ENCODE measurements around the gene UBE2O.

The UBE2O gene

GRCh38 chr17:76487451-76488192, 34.7 kb upstream of the UBE2O start:
- no peaks in the 10 kb centered on the region for H3K27me3 ChIP-seq (ENCODE audit: insufficient read depth, low read length)
- no peak overlapping the region for H3K4me2 ChIP-seq (ENCODE audit: low read length)
- no CpG with 5 or more reads among the region's 22 CpGs for WGBS (ENCODE audit: extremely low coverage, insufficient coverage, insufficient read length)
- H3K79me1 ChIP-seq (ENCODE audit: low read length): no peaks in the 10 kb centered on the region
- H2AFZ ChIP-seq (ENCODE audit: insufficient read depth, low read length, poor library complexity): no peak overlapping the region
- H4K8ac ChIP-seq (ENCODE audit: low read depth, low read length): no peak overlapping the region
- H3K4me1 ChIP-seq (ENCODE audit: control insufficient read depth in 1 of 2, insufficient read depth in 2 of 2, low read length in 2 of 2): peaks cover 4 to 5% of the 10 kb centered on the region in 2 experiments
- no peak overlapping the region for H2BK12ac ChIP-seq (ENCODE audit: low read length)
- H3K4ac ChIP-seq (ENCODE audit: low read depth, low read length): no peak overlapping the region
- H3K27ac ChIP-seq (ENCODE audit: low read depth, low read length): no peak overlapping the region
- H2AK5ac ChIP-seq (ENCODE audit: low read length): no peak overlapping the region
- H4K12ac ChIP-seq (ENCODE audit: low read depth, low read length): no peak overlapping the region
- H3K79me2 ChIP-seq (ENCODE audit: control insufficient read depth, insufficient read depth, low read length, poor library complexity): no peaks in the 10 kb centered on the region
- H2BK5ac ChIP-seq (ENCODE audit: low read depth, low read length, poor library complexity): no peak overlapping the region
- no peaks in the 10 kb centered on the region for H3K36me3 ChIP-seq (ENCODE audit: control insufficient read depth in 1 of 2, insufficient read depth in 2 of 2, low read length in 2 of 2)
- H3K9ac ChIP-seq (ENCODE audit: low read length): no peak overlapping the region
- H2BK120ac ChIP-seq (ENCODE audit: insufficient read depth, low read length, poor library complexity): no peak overlapping the region
- no peak overlapping the region for H3K14ac ChIP-seq (ENCODE audit: low read length)
- no peak for DNase-seq
- no peak overlapping the region for H4K91ac ChIP-seq (ENCODE audit: low read depth, low read length)
- H3K9me3 ChIP-seq (ENCODE audit: insufficient read depth, low read depth, low read length): peaks cover 2% of the 10 kb centered on the region
- H3K18ac ChIP-seq (ENCODE audit: low read length): no peak overlapping the region
- no peak overlapping the region for H3K4me3 ChIP-seq (ENCODE audit: low read depth, low read length)
- no peak overlapping the region for H3K23ac ChIP-seq (ENCODE audit: low read length)

GRCh38 chr17:76485569-76485968, 32.6 kb upstream of the UBE2O start:
- Histone ChIP-seq H3K9me3 (ENCODE audit: insufficient read depth, low read depth, low read length) (peaks cover 2% of the 10 kb centered on the region), H2BK5ac (ENCODE audit: low read depth, low read length, poor library complexity) (no peak overlapping the region), H4K91ac (ENCODE audit: low read depth, low read length) (no peak overlapping the region), H2AFZ (ENCODE audit: insufficient read depth, low read length, poor library complexity) (no peak overlapping the region), H3K14ac (ENCODE audit: low read length) (no peak overlapping the region), H4K12ac (ENCODE audit: low read depth, low read length) (no peak overlapping the region), H4K8ac (ENCODE audit: low read depth, low read length) (no peak overlapping the region), H2BK12ac (ENCODE audit: low read length) (no peak overlapping the region), H3K4me2 (ENCODE audit: low read length) (no peak overlapping the region), H3K4me1 (ENCODE audit: control insufficient read depth in 1 of 2, insufficient read depth in 2 of 2, low read length in 2 of 2) (peaks cover 4 to 5% of the 10 kb centered on the region in 2 experiments), H3K27me3 (ENCODE audit: insufficient read depth, low read length) (no peaks in the 10 kb centered on the region), H2BK120ac (ENCODE audit: insufficient read depth, low read length, poor library complexity) (no peak overlapping the region), H3K27ac (ENCODE audit: low read depth, low read length) (no peak overlapping the region), H3K4ac (ENCODE audit: low read depth, low read length) (no peak overlapping the region), H3K23ac (ENCODE audit: low read length) (no peak overlapping the region), H3K9ac (ENCODE audit: low read length) (no peak overlapping the region), H3K79me1 (ENCODE audit: low read length) (no peaks in the 10 kb centered on the region), H3K79me2 (ENCODE audit: control insufficient read depth, insufficient read depth, low read length, poor library complexity) (no peaks in the 10 kb centered on the region), H3K4me3 (ENCODE audit: low read depth, low read length) (no peak overlapping the region), H3K18ac (ENCODE audit: low read length) (no peak overlapping the region), H3K36me3 (ENCODE audit: control insufficient read depth in 1 of 2, insufficient read depth in 2 of 2, low read length in 2 of 2) (no peaks in the 10 kb centered on the region), H2AK5ac (ENCODE audit: low read length) (no peak overlapping the region)
- WGBS (ENCODE audit: extremely low coverage, insufficient coverage, insufficient read length): no CpG with 5 or more reads among the region's 11 CpGs
- DNase-seq: no peak

- Histone ChIP-seq H3K4me2 (ENCODE audit: low read length) (no peak overlapping the region), H3K79me2 (ENCODE audit: control insufficient read depth, insufficient read depth, low read length, poor library complexity) (no peaks in the 10 kb centered on the region), H3K18ac (ENCODE audit: low read length) (no peak overlapping the region), H2BK120ac (ENCODE audit: insufficient read depth, low read length, poor library complexity) (no peak overlapping the region), H2AFZ (ENCODE audit: insufficient read depth, low read length, poor library complexity) (no peak overlapping the region), H4K91ac (ENCODE audit: low read depth, low read length) (no peak overlapping the region), H3K36me3 (ENCODE audit: control insufficient read depth in 1 of 2, insufficient read depth in 2 of 2, low read length in 2 of 2) (no peaks in the 10 kb centered on the region), H3K79me1 (ENCODE audit: low read length) (no peaks in the 10 kb centered on the region), H4K12ac (ENCODE audit: low read depth, low read length) (no peak overlapping the region), H3K4me1 (ENCODE audit: control insufficient read depth in 1 of 2, insufficient read depth in 2 of 2, low read length in 2 of 2) (peaks cover 4 to 5% of the 10 kb centered on the region in 2 experiments), H3K27ac (ENCODE audit: low read depth, low read length) (no peak overlapping the region), H3K23ac (ENCODE audit: low read length) (no peak overlapping the region), H3K14ac (ENCODE audit: low read length) (no peak overlapping the region), H3K27me3 (ENCODE audit: insufficient read depth, low read length) (no peaks in the 10 kb centered on the region), H3K9me3 (ENCODE audit: insufficient read depth, low read depth, low read length) (peaks cover 2% of the 10 kb centered on the region), H3K9ac (ENCODE audit: low read length) (no peak overlapping the region), H2AK5ac (ENCODE audit: low read length) (no peak overlapping the region), H2BK12ac (ENCODE audit: low read length) (no peak overlapping the region), H2BK5ac (ENCODE audit: low read depth, low read length, poor library complexity) (no peak overlapping the region), H3K4me3 (ENCODE audit: low read depth, low read length) (no peak overlapping the region), H3K4ac (ENCODE audit: low read depth, low read length) (no peak overlapping the region), H4K8ac (ENCODE audit: low read depth, low read length) (no peak overlapping the region)
- WGBS (ENCODE audit: extremely low coverage, insufficient coverage, insufficient read length): no CpG with 5 or more reads among the region's 11 CpGs
- no peak for DNase-seq
Observed at GRCh38 chr17:76484228-76484725, 31.3 kb upstream of the UBE2O start.

- Histone ChIP-seq H2BK120ac (ENCODE audit: insufficient read depth, low read length, poor library complexity) (no peak overlapping the region), H2BK5ac (ENCODE audit: low read depth, low read length, poor library complexity) (no peak overlapping the region), H3K4me1 (ENCODE audit: control insufficient read depth in 1 of 2, insufficient read depth in 2 of 2, low read length in 2 of 2) (peaks cover 4 to 5% of the 10 kb centered on the region in 2 experiments), H3K23ac (ENCODE audit: low read length) (no peak overlapping the region), H3K36me3 (ENCODE audit: control insufficient read depth in 1 of 2, insufficient read depth in 2 of 2, low read length in 2 of 2) (no peaks in the 10 kb centered on the region), H3K9ac (ENCODE audit: low read length) (no peak overlapping the region), H3K4me3 (ENCODE audit: low read depth, low read length) (no peak overlapping the region), H3K27me3 (ENCODE audit: insufficient read depth, low read length) (no peaks in the 10 kb centered on the region), H3K27ac (ENCODE audit: low read depth, low read length) (no peak overlapping the region), H2AFZ (ENCODE audit: insufficient read depth, low read length, poor library complexity) (no peak overlapping the region), H3K4ac (ENCODE audit: low read depth, low read length) (no peak overlapping the region), H3K4me2 (ENCODE audit: low read length) (no peak overlapping the region), H4K8ac (ENCODE audit: low read depth, low read length) (no peak overlapping the region), H2BK12ac (ENCODE audit: low read length) (no peak overlapping the region), H3K18ac (ENCODE audit: low read length) (no peak overlapping the region), H3K14ac (ENCODE audit: low read length) (no peak overlapping the region), H2AK5ac (ENCODE audit: low read length) (no peak overlapping the region), H3K79me2 (ENCODE audit: control insufficient read depth, insufficient read depth, low read length, poor library complexity) (no peaks in the 10 kb centered on the region), H4K91ac (ENCODE audit: low read depth, low read length) (no peak overlapping the region), H4K12ac (ENCODE audit: low read depth, low read length) (no peak overlapping the region), H3K79me1 (ENCODE audit: low read length) (no peaks in the 10 kb centered on the region), H3K9me3 (ENCODE audit: insufficient read depth, low read depth, low read length) (peaks cover 2% of the 10 kb centered on the region)
- WGBS (ENCODE audit: extremely low coverage, insufficient coverage, insufficient read length): no CpG with 5 or more reads among the region's 21 CpGs
- DNase-seq: no peak
Observed at GRCh38 chr17:76481071-76481655, 28.2 kb upstream of the UBE2O start.
